ENCODE results near the gene PHACTR2. TPM values are rescaled to one million over a fixed set of nuclear protein-coding genes. Genes with fewer than 3 reads are reported as not detected.
"Not testable (repeated sequence)": the region's sequence is repeated elsewhere in the genome, so short reads cannot be mapped to it uniquely, and the experiment has no call there.

PHACTR2 gene
- total RNA-seq, 1 experiment from 2014 or later: 98.1 TPM

DNA sequence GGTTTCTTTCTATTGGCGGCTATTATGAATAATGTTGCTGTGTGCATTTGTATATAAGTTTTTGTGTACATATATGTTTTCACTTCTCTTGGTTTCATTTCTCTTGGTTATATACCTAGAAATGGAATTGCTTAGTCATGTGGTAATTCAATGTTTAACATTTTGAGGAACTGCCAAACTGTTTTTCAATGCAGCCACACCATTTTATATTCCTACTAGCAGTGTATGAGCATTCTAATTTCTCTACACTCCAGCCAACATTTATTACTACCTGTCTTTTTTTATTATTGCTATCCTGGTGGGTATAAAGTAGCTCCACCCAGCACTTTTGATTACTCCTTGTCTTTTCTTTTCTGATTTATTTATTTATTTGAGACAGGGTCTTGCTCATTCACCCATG is 54.8 kb downstream of the PHACTR2 start:
- in situ Hi-C loops (cut with HindIII; ENCODE audit: low sequenced_read_pairs): no loop called here

DNA sequence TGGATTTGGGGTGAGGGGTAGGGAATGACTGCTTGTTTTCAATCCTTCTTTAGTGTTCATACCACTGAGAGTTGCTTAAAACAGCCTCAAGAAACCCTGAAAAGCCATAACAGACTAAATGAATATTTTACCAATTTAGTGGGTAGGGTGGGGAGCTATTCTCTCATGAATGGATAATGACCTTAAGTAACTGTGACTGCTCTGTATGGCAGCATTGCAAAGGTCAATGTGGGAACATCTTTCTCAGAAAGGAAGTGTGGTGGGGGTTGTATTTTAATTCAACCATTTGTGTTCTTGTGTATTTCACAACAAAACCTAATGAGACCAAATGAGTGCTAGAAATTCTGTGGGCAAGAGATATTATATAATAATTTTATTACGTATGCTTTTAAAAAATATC is 55.7 kb downstream of the PHACTR2 start:
- no peak for DNase-seq (ENCODE audit: low spot score)
- in situ Hi-C loops (cut with HindIII; ENCODE audit: low sequenced_read_pairs): no loop called here

More for the DNA sequence above, 54.8 kb downstream of the PHACTR2 start:
- no peak for DNase-seq (ENCODE audit: low spot score)

DNA sequence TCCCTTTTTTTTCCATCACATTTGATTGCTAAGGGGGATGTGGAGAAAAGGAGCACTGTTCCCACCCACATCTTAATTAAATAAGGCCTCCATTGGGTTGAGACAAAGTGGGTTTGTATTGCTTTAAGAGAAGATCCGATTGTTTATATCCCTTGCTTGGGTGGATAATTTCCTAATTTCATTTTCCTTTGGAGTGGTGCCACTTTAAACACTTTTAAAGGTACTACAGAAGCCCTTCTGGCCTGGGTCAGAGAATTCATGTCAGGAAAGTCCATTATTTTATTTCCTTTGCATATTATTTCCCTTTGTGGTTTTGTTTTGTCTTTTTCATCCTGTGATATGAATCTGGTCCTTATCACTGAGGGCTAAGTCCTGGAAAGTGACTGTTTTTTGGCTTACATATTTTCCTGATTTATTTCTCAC is 56.9 kb downstream of the PHACTR2 start:
- DNase-seq (ENCODE audit: low spot score): no peak
- in situ Hi-C loops (cut with HindIII; ENCODE audit: low sequenced_read_pairs): no loop called here

DNA sequence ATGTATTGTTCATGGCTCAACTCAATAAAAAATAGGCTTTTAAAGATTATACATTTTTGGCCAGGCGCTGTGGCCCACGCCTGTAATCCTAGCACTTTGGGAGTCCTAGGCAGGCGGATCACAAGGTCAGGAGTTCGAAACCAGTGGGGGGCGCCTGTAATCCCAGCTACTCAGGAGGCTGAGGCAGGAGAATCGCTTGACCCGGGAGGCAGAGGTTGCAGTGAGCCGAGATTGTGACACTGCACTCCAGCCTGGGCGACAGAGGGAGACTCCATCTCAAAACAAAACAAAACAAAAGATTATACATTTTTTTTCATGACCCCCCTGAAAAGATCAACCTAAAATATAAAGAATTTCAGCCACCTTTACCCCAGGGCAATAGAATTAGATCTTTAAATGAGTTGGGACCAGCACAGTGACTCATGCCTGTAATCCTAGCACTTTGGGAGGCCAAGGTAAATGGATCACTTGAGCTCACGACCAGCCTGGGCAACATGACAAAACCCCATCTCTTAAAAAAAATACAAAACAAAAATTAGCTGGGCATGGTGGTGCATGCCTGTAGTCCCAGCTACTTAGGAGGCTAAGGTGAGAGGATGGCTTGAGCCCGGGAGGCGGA is 60.4 kb downstream of the PHACTR2 start:
- in situ Hi-C loops (cut with HindIII; ENCODE audit: low sequenced_read_pairs); DNase-seq (ENCODE audit: low spot score): not testable (repeated sequence)

DNA sequence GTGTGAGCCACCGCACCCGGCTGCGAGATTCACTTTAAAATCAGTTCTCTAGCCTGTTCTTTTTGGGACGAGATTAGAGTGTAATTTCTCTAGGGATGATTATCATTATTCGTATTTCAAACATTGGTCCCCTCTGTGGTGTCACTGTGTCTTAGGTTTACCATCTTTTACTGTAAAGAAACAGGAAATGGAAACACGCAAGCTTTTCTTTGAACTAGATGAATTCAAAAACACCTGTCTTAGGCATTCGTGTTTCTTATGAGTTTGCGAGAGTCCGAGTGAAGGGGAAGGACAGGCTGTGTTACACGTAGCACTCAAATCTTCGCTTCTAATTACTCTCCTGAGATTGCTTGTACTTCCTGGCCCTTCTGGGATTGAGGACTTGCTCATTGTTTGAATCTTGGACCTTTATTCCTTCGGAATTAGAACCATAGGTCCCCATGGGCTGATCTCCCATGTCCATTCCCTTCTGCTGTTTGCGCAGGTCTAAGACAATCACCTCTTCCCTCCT is 61.6 kb downstream of the PHACTR2 start:
- in situ Hi-C loops (cut with HindIII; ENCODE audit: low sequenced_read_pairs): no loop called here

DNA sequence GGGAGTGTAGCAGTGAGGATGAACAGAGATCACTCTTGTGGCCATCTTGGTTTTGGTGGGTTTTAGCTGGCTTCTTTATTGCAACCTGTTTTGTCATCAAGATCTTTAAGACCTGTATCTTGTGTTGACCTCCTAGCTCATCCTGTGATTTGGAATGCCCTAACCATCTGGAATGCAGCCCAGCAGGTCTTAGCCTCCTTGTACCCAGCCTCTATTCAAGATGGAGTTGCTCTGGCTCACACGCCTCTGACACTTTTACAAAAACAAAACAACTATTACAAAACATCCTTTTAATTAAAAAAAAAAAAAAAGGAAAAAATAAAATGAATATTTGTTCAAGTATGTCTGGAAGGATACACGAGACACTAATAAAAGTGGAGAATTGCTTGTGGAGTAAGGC is 62.4 kb downstream of the PHACTR2 start:
- in situ Hi-C loops (cut with HindIII; ENCODE audit: low sequenced_read_pairs): no loop called here
- DNase-seq (ENCODE audit: low spot score): no peak

More for the DNA sequence above, 61.6 kb downstream of the PHACTR2 start:
- no peak for DNase-seq (ENCODE audit: low spot score)

DNA sequence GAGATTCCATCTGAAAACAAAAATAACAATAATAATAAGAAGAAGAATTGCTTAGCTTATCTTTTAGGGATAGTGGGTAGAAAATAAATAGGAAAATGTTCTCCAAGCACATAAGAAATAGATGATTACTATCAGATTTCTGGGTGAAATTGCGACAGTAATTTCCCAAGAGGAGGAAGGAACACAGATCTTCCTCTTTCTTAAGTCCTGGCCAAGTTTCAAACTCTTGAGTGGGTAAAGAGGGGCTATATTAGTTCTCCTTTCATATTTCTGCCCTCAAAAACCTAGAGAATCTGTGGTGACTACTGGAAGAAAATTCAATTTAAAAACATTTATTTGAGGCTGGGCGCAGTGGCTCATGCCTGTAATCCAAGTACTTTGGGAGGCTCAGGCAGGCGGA is 63.7 kb downstream of the PHACTR2 start:
- DNase-seq (ENCODE audit: low spot score): no peak
- in situ Hi-C loops (cut with HindIII; ENCODE audit: low sequenced_read_pairs): no loop called here

DNA sequence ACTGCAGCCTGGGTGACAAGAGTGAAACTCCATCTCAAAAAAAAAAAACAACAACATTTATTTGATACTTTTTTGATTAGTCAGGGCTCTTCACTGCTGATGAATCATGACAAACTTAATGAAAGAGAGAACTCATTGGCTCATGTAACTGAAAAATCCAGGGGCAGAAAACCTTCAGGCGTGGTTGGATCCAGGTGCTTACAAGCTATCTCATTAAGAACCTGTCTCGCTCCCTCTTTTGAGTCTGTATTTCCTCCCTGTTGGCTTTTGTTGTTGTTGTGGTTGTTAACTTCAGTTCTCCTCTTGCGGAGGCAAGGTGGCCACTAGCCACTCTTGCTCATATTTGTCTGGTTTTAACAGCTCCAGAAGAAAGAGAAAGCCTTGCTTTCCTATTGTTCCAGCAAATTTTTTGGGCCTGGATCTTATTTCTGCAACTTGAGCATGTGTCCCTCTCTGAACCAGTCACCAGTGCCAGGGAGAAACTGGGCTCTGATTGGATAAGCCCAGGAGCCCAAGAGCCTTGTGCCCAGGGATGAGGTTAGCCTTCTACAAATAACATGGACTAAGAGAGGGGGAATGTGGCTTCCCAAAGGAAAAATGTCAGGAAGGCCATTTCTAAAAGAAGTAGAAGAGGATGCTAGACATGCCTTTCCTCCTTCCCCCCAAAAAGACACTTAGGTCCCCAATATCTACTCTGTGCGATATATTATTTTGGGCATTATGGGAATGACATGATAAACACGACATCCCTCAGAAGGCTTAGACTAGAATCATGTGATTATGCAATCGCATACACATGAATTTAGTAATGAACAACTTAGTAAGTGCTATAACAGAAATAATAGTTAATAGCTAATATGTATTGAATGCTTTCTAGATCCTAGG is 64.5 kb downstream of the PHACTR2 start:
- in situ Hi-C loops (cut with HindIII; ENCODE audit: low sequenced_read_pairs): no loop called here
- DNase-seq (ENCODE audit: low spot score): no peak

DNA sequence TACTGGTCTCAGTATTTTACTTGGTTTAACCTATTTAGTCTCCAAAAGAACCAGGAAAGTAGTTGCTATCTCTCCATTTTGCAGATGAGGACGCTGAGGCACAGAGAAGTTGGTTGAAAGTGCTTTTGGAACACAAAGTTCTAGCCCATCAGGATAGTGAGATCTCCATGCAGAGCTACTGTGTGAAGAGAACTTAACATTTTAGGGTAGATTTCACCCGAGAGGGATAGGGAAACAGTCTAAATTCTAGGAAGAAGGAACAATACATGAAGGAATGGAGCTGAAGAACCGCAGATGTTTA is 65.1 kb downstream of the PHACTR2 start:
- no peak for DNase-seq (ENCODE audit: low spot score)
- in situ Hi-C loops (cut with HindIII; ENCODE audit: low sequenced_read_pairs): no loop called here

DNA sequence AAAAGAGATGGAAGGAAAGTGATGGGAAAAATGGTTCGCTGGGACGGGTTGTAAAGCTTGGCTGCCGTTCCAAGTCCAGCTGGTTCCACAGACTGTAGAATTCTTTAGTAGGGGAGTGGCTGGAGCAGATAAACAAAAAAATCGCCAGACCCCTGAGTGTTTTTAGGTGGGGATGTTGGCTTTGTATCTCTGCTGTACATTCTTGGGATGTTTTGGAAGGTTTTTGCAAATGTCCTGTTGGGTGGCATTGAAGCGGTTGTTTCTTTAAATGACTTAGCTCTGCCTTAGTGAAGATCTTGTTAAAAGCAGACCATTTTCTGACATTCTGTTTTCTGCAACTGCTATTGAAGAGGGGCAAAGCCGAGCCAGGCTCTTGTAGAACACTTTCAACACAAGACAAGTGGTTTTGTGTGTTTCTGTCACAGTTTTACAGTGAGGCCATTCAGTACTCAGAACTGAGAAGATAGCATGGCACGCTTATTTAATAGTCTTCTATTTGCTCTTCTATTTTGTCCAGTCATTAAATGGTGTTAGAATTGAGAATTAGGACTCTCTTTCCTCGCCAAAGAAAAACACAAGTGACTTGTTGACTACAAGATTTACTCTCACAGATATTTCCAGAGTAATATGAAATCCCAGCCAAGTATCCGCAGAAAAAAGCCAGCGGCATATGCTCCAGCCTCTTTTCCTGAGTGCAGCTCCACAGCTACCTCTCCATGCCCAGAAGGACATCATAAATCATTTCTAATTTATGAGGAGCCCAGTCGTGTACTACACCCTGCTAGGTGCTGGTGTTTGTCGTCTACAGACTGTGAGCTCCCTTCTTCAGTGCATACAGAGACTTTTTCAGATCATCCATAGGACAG is 65.8 kb downstream of the PHACTR2 start:
- in situ Hi-C loops (cut with HindIII; ENCODE audit: low sequenced_read_pairs): no loop called here
- peak; percentile 18 for DNase-seq (ENCODE audit: low spot score)

DNA sequence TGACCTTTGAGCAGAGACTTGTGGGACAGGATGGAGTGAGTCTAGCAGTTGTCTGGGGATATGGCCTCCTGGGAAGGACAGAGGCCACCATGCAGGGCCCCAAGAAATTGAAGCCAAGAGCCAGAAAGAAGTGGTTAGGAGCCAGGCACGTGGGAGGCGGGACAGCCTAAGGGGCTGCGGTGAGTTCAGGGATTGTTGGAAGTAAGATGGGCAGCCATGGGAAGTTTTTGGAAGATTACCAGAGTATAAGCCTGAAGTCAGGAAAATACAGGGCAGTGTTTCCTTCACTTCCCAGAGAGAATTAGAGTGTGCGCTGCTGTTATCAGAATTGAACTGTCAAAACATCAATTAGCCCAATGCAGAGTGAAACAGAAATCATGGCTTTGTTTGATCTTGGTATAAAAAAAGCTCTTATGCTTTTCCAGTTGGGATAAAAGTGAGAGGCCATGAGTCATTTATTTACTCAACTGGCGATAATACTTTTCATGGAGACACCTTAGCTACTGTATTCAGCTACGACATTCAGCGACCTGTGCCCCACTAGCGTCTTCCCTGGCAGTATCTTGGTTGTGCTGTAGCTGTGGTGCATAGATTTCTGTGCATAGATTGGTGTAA is 66.9 kb downstream of the PHACTR2 start:
- in situ Hi-C loops (cut with HindIII; ENCODE audit: low sequenced_read_pairs): no loop called here
- no peak for DNase-seq (ENCODE audit: low spot score)

DNA sequence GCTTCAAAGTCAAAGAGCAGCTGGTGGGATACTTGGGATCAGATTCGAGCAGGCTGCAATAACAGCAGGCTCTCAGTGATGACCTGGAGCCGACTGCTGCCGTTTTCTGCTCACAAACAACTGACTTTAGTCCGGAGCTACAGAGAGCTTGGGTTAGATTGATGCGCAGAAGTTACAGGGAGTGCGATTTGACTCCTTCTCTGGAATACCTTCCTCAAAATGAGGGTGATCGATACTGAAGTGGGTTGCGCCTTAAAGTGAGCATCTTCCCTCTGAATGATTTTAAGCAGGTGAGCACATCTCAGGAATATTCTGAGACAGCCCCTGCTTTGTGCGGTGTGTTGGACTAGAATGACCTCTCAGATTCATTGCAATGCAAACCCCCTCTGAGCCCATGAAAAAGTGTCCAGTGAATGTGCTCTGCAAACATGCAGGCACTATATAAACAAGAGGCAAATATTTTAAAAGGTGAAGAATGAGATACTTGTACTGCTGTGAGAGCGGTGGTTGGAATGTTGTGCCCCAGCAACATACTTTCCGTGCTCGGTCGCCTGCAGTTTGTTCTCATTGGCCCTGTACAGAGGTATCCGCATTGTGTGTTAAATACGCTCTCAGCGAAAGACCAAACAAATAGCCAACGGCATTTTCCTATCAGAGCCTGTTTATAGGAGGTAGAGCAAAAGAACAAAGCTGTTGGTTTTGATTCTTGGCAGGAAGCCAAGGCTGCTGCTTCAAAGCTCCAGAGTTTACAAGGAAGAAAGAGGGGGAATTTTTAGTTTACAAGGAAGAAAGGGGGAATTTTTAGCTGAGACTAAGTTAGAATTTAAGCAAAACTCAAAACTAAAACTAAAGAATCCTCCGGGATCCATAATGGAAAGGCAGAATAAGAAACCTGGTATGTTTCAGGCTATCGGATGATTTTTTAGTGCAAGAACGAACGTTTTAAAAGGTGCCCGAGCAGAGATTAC is 67.7 kb downstream of the PHACTR2 start:
- in situ Hi-C loops (cut with HindIII; ENCODE audit: low sequenced_read_pairs): no loop called here
- peak; percentile 39 for DNase-seq (ENCODE audit: low spot score)

DNA sequence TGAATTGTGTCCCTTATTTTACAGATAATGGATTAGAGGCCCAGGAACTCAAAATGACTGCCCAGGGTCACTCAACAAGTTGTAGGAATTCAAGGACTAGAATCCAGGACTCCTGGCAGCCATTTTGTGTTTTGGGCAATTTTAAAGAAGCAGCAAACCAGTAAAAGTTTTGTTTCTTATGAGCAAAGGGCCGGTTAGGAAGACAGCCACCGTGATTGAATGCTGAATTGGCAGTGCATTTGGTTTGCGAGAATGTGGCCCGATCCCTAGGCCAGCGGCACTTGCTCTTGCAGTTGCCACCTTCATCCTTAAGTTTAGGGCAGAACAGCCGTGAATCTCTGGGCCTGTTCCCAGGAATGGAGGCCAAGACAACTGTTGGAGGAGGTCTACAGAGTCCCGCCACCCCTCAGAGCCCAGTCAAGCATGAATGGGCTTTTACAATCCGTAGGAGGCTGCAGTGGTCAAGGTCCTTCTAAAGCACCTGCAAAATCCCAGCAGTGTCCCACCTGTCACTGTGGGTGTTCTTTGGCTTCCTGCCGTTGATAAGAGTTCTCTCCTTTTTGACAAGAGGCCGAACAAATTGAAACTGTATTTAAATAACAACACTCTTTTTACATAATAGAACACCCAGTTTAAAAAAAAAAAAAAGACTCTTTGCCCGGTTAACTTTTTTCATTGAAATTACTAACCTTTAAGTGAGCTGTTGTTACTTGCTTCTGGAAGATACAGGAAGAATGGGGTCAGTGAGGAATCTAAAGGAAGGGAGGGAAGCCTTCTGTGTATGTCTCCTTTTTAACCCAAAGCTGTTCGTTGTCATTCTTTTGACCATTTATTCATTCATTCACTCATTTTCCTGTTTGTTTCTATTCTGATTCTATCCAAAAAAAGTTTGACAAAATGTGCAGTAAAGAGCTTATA is 68.7 kb downstream of the PHACTR2 start:
- in situ Hi-C loops (cut with HindIII; ENCODE audit: low sequenced_read_pairs): no loop called here
- DNase-seq (ENCODE audit: low spot score): no peak

DNA sequence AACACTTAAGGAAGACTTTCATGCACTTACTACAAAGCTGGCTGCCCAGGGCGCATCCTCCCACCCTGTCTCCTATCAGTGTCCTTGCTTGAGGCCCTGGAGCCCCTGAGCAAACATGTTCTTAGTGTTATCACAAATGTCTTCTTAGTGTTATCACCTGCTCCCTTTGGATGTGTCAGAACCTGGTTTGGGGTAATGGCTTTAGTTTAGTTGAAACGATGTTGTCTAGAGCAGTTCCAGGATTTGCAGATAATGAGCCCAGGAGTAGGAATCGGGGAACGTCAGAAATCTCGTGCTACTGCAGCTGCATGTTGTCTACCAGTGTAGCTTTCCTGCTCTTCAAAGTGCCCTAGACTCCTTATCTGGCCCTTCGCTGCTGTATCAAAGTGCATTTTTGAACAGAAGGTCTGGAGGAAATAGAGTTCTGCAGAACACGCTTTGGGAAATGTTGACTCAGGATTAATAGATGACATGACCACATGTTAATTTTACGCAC is 69.6 kb downstream of the PHACTR2 start:
- in situ Hi-C loops (cut with HindIII; ENCODE audit: low sequenced_read_pairs): no loop called here
- no peak for DNase-seq (ENCODE audit: low spot score)

DNA sequence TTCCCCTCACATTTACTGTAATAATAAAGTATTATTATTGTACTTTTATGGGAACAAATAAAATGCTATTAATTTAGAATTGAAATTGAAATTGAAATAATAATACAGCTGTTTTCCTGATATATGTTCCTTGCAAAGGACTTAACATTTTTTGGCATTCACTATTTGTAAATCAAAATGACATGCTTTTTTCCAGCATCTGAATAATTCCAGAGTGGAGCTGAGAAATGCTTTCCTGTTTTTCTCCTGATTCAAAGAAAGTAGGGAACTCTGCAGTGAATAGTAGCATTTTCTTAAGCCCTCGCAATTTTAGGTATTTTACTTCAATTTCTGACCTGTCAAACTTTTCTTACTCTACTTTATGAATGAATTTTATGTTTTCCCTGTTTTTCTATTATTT is 72.1 kb downstream of the PHACTR2 start:
- DNase-seq (ENCODE audit: low spot score): no peak
- in situ Hi-C loops (cut with HindIII; ENCODE audit: low sequenced_read_pairs): no loop called here

DNA sequence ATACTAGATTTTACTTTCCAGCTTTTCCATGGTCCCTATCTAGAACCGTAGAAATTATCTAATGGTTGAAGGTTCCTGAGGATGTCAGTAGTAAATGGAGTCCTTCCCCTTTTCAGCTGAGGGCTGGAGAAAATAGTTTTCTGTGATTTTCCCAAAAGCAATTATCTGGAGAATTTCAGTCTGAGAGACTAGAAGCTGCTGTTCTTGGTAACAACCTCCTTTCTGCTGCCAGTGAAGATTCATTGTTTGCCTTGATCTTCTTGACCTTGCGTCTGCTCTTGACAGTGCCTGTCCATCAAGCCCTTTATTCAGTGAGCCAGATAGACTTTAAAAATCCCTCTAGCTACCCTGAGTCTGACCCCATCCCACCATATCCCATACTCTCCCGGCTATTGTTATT is 73.1 kb downstream of the PHACTR2 start:
- in situ Hi-C loops (cut with HindIII; ENCODE audit: low sequenced_read_pairs): no loop called here
- no peak for DNase-seq (ENCODE audit: low spot score)

DNA sequence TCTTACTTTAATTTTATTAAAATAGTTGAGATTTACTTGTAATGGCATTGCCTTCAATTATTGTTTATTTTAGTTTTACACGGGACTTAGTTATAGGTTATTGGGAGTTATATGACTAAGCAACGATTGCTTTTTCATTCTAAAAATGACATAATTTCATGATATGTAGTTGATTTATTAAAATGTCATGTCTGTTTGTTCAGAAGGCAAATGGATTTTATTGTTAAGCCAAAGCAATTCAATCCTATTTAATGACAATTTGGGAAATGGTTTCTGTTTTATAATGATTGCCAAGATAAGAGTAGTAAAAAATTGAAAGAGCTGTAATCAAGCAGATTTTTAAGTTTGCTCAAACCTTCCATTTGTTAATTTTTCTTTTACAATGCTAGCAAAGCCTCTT is 74.7 kb downstream of the PHACTR2 start:
- in situ Hi-C loops (cut with HindIII; ENCODE audit: low sequenced_read_pairs): no loop called here
- DNase-seq (ENCODE audit: low spot score): no peak

Measured in G401 (cell line).